Tongue (tissue), 2 donors: ENCODE results near the gene ZDHHC13. TPM values are rescaled to one million over a fixed set of nuclear protein-coding genes. Genes with fewer than 3 reads are reported as not detected.

Experiments used
- DNase-seq: peaks from one replicate; pipeline ENCODE4 v3.0.0-alpha.2; 2015
- total RNA-seq: library from RNA; depleted of rRNA; stranded (reverse); fragments of >200 nt; gene quantifications from one replicate; pipeline ENCODE4 v1.2.3, GENCODE V29; 2014

The ZDHHC13 gene
- total RNA-seq, 1 donor from 2014 or later: 12.2 TPM

DNA sequence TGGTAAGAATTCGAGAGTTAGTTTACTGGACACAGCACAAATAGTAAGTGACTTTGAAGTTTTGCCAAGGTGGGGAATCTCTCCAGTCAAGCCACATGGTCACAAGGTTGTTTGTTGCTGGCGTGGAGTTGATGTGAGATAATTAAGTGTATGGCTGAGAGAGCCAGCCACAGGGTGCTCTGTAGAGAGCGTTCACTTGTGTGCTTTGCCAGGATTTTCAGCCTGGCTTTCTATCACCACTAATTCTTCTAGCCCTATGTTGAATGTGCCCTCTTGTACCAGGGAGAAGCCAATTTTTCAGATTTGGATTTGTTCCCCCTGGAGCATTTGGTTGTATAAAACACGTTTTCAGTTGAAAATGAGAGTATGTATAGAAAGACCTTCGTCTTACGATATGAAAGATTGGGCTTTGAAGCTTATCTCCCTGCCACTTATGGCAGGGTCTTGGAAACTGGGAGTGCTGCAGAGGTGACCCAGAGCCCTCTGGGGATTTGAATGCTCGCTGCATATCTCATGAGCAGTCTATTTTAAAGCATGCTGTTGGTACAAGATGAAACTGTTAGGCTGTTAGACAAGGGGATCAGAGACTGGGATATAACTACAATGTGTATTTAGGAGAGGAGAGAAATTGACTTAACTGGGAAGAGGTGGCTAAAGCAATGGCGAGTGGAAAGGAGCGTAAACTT lies 56.2 kb downstream of the ZDHHC13 start:
- no peak for DNase-seq

GRCh38 chr11:19173964-19174638 lies 57.1 kb downstream of the ZDHHC13 start:
- no peak for DNase-seq

- no peak for DNase-seq
Measured at GRCh38 chr11:19176629-19177186, 59.7 kb downstream of the ZDHHC13 start.

DNA sequence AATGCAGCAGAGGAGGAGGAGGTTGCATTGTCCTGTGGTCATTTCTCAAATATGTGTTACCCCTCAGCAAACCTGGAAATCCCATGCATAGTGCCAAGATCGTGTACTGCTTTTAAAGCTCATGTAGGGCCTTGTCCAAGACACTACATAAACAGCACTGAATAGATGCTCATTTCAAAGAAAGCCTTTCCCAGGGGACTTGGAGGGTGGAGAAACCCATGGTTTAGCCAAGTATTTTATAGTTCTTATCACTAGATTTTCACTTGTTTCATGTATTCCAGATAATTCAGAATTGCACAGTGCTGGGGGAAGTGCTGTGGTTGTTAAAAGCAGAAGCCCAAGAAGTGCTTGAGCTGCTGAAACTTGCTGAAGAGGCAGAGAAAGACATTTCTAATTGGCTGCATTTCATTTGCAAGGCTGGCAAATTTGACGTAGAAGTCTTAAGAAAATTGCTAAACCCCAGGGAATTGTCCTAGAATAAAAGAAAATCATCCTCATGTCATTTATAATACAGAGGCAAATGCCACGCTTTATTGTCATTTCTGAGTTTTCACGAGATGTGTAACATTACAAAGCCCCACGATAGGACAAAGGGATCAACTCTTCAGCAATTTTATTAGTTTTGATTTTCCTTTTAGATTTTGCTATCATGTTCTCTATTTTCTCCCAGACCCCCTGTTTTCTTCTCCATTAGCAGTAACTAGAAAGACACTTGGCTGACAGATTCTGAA lies 64.7 kb downstream of the ZDHHC13 start:
- no peak for DNase-seq

DNA sequence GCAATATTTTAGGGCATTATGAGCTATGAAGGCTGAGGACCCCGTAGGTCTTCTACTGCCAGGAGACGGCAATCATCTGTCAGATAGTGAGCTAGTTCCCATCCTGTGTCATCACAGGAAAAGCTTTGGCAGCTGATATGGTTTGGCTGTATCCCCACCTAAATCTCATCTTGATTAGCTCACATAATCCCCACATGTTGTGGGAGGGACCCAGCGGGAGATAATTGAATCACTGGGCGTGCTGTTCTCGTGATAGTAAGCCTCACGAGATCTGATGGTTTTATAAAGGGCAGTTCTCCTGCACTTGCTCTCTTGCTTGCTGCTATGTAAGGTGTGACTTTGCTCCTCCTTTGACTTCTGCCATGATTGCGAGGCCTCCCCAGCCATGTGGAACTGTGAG lies 66.7 kb downstream of the ZDHHC13 start:
- DNase-seq: no peak

DNA sequence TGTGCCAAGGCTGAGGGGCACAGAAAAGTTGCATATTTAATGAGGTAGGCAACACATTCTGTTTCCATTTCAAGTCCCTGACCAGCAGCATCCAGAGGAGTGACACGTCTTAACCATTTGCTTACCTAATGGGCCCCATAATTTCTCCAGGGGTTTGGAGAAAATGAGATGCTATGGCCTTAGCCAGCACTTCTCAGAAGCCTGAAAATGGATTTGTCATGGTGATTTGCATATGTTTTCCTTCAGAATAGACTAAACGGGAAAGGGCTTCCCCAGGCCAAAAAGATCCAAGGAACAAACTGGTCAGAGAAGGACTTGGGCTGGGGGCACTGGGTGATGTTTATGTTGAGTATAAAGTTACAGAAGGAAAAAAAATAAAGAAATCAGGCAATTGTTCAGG lies 68.1 kb downstream of the ZDHHC13 start:
- no peak for DNase-seq

DNA sequence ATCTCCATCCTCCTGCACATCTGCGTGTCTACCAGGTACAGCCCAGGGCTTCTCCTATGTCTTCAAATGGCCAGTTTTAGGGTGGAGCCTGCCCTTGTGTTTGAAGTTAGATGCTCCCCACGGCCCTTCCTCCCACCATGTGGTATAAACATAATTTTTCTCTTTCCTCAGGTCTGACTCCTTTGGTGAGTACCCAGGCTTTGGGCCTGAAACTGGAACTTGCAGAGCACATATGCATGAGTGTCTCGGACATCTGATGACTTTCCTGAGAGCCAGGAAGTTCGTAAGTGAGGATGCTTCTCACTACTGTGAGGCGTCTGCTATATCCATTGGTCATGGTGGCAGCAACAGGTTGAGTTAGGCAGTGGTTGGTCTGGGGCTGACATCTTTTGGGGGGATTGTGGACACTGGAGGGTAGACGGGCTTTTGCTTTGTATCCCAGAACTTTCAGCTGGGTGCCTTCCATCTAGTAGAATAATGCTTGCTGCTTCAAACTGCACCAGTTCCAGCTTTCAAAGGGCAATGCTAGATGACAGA lies 68.6 kb downstream of the ZDHHC13 start:
- no peak for DNase-seq

DNA sequence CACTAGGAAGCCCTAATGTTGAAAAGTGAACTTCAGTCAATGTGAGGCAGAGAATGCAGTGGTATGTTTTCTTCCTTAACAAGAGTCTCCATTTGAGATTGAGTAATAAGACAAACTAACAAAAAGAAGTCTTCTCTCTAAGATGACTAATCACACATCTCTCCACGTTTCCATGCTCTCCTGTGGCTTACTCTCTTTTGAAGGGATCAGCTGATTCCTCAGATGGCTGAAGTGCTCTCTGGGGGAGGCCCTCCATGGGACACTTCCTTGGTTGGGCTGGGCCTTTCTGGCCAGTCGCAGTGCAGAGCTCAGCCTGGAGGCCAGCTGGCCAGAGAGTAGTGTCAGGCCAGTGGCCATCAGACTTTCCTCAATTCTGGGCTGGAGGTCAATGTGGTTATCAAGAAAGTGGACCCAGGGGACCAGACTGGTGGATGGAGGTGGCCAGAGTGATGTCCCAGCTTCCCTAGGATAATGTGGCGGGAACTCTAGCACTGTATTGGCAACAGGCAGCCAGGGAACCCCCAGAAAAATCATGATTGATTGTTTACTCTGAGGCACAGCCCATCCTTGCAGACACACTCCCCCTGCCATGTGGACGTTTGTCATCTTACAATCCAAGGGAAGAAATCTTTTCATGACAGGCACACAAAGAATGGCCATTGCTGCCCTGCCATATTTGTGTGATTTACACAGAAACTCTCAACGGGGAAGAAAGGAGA lies 70.3 kb downstream of the ZDHHC13 start:
- no peak for DNase-seq

- DNase-seq: no peak
Measured at GRCh38 chr11:19187833-19188258, 70.9 kb downstream of the ZDHHC13 start.

- DNase-seq: no peak
Measured at GRCh38 chr11:19191530-19192169, 74.7 kb downstream of the ZDHHC13 start.

- DNase-seq: no peak
Measured at GRCh38 chr11:19193916-19194315, 76.9 kb downstream of the ZDHHC13 start.

GRCh38 chr11:19194620-19195308 lies 77.8 kb downstream of the ZDHHC13 start:
- DNase-seq: no peak

DNA sequence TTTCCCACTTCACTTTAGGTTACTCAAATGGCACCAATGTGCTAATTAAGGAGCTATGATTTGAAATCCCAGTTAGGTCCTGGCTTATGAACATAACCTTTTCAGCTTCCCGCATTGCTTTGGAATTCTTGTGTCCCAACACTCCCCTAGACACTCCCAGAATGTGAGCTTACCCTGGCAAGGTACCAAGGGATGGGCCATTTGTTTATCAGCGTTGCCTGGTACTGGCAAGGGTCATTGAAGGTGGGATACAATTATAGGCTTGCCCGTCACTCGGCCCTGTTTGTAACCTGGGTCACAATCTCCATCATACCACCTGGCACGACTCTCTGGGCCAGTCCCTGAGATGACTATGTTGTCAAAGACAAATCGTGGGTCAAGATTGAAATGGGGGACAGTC lies 79.5 kb downstream of the ZDHHC13 start:
- peak; percentile 63 for DNase-seq

GRCh38 chr11:19199048-19199447 lies 82.1 kb downstream of the ZDHHC13 start:
- DNase-seq: no peak

GRCh38 chr11:19199771-19200170 lies 82.8 kb downstream of the ZDHHC13 start:
- DNase-seq: no peak

DNA sequence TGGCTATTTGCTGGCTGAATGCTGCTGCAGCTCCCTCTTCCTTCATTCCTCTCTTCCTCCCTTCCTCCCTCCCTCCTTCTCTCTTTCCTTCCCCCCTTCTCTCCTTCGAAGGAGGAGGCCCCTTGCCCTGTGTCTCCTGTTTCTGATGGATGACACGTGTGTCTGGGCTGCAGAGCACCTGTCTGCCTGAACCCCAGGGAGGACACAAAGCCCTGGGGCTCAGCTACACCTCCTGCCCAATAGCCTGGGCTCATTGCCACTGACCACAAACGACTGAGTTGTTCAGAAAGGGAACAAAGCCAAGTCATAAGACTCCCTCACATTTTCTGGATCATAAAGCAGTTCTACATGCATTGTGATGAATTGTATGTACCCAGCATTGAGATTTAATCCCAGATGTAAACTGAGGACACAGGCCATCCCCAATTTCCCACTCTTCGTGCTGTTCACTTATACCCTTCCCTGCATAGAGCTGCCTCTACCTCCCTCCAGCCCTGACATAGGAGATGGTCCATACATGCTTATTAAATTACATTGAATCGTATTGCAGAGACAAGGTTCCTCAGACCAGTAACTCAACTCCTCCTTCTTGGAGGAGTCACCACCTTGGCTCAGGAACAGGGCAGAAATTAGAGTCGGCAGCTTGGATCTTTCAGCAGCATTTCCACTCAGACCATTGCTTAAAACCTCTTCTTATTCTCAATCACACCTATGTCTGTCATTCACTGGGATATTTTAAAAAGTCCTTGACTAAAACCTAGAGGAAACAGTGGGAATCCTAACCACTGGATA lies 83.6 kb downstream of the ZDHHC13 start:
- DNase-seq: peak; percentile 61

GRCh38 chr11:19201737-19202605 lies 85.0 kb downstream of the ZDHHC13 start, which contains the start of gene CSRP3:
Gene CSRP3 (minus strand): TSS chr11:19201983. CDS start chr11:19192448, 9,535 bp downstream.
- DNase-seq: peak; percentile 78

GRCh38 chr11:19204836-19205235 lies 87.9 kb downstream of the ZDHHC13 start:
- DNase-seq: no peak

DNA sequence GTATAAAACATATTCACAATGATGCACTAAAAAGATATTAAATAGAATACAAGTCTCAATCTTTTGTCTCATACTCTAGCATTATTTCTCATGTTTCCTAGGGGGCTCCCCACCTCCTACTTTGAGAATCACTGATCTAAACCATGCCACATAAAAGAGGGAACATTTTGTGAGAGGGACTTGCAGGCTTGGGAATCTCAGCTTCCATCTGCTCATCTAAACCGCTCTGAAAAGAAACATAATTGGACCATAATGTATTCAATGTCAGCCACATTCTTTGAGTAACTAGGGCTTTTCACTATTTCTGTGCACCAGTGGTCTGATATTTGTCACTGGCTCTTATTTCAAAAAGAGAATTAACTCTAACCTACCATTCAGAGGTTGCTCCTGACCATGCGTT lies 91.2 kb downstream of the ZDHHC13 start:
- no peak for DNase-seq
